HG02763 (cell line): ENCODE measurements around the gene KLHL30.

ENCODE experiments used
- ATAC-seq: cut with Tn5 transposase; IDR thresholded peaks from one replicate; pipeline ENCODE4 v1.9.1; 2021; ENCODE audit warnings: mild to moderate bottlenecking, moderate library complexity; ENCODE audit not compliant: unreplicated experiment

The KLHL30 gene

DNA sequence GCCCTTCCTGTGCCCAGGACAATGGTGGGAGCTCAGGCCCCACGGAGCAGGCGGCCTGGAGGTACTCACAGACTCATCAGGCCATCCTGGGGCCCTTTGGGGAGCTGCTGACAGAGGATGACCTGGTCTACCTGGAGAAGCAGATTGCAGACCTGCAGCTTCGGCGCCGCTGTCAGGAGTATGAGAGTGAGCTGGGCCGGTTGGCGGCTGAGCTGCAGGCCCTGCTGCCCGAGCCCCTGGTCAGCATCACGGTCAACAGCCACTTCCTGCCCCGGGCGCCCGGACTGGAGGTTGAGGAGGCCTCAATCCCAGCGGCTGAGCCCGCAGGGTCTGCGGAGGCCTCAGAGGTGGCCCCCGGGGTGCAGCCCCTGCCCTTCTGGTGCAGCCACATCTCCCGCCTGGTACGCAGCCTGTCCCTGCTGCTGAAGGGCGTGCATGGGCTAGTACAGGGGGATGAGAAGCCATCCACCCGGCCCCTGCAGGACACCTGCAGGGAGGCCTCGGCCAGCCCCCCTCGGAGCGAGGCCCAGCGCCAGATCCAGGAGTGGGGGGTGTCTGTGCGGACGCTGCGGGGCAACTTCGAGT is 8.3 kb upstream of the KLHL30 start:
- no peak for ATAC-seq

- no peak for ATAC-seq
These were observed 7.5 kb upstream of the KLHL30 start for GRCh38 chr2:238130696-238131628.

DNA sequence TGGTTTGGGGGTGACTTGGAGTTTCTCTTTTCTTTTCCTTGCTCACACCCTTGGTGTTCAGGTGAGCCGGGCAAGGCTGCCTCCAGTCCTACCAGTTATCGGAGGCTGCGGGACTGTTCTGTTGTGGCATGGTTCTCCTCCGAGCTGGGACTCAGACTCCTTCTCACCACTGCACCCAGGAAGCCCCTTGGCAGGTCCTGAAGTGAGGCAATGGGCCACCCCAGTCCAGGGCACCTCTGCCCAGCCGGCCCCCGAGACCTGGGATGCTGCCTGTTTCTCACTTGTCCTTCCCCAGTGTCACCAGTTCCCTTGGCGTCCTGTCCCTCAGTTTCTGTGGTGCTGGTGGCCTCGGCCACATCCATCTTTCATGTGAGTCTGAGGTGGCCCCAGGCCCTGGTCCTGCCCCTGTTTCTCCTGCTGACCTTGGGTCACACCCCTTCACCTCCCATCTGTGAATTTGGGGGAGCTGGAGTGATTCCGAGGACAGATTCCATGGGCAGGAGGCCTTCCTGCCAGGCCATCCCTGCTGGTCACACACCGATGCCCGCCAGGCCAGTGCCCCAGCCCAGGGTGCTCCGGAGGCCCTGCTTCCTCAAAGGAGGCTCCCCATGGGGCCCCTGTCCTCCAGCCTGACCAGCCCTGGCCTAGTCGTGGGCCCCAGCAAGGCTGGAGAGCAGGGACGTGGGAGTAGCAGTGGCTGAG is 6.6 kb upstream of the KLHL30 start:
- no peak for ATAC-seq

GRCh38 chr2:238132463-238133450 is 5.7 kb upstream of the KLHL30 start:
- ATAC-seq: no peak

GRCh38 chr2:238133499-238134392 is 4.7 kb upstream of the KLHL30 start:
- no peak for ATAC-seq

DNA sequence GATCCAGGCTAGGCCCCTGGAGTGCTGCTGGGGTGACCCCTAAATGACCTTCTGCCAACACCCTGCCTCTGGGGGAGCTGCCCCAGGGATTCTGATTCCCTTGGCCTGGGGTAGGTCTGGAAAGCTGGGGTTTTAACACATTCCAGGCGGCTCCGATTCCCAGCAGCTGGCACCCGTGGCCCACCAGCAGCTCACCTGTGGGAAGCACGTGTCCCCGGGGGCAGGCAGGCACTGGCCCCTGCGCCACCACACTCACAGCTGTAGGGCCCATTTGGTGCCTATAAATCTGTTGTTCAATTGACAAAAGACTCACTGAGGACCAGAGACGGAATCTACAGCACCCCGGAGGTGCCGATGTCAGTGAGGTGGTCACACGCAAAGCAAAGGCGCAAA is 4.1 kb upstream of the KLHL30 start:
- no peak for ATAC-seq

DNA sequence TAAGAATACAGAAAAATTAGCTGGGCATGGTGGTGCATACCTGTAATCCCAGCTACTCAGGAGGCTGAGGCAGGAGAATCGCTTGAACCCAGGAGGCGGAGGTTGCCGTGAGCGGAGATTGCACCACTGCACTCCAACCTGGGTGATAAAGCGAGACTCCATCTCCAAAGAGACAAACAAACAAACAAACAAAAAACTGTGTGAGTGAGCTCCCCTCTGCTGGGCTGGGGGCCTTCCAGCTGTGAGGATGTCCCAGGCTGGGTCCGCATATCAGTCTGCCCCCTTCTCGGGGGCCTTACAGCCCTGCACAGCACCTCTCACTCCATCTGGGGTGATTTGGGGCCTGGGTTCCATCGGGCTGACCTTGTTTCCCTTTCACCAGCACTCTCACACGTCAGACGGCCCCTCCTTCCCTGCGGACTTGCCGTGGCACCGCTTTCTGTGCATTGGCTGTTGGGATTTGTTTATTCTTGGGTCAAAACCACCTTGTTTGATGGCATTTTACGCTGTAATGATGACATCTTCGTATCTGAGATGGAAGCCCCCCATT is 2.8 kb upstream of the KLHL30 start:
- no peak for ATAC-seq

- ATAC-seq: no peak
These were observed 1.5 kb upstream of the KLHL30 start for GRCh38 chr2:238136820-238137537.

- no peak for ATAC-seq
These were observed 583 bp upstream of the KLHL30 start for GRCh38 chr2:238137885-238138284.

- ATAC-seq: no peak
These were observed 950 bp downstream of the KLHL30 start for GRCh38 chr2:238139196-238140039.

DNA sequence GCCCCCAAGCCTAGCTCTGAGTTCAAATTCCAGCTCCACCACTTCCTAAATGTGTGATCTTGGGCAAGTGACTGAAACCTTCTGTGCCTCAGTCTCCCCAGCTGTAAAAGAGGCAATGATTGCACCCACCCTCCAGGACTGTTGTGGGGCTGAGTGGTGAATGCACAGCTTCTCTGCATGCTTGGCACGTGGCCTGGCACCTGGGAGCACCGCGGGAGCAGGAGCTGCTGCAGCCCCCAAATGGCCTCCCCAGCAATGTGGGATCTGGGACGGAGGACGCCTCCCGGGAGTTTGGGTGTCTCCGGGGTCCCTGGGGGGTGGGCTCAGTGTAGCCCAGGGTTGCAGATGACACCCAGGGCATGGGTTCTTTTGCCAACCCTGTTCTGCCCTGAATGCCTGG is 1.6 kb downstream of the KLHL30 start:
- no peak for ATAC-seq

DNA sequence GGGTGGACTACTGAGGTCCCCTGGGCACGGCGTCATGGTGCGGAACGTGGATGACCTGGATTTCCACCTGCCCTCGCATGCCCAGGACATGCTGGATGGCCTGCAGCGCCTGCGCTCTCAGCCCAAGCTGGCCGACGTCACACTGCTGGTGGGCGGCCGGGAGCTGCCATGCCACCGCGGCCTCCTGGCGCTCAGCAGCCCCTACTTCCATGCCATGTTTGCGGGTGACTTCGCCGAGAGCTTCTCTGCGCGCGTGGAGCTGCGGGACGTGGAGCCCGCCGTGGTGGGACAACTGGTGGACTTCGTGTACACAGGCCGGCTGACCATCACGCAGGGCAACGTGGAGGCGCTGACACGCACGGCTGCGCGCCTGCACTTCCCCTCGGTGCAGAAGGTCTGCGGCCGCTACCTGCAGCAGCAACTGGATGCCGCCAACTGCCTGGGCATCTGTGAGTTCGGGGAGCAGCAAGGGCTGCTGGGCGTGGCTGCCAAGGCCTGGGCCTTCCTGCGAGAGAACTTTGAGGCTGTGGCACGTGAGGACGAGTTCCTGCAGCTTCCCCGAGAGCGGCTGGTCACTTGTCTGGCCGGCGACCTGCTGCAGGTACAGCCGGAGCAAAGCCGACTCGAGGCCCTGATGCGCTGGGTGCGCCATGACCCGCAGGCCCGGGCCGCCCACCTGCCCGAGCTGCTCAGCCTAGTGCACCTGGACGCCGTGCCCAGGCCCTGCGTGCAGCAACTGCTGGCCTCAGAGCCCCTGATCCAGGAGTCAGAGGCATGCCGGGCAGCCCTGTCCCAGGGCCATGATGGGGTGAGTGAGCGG is 2.5 kb downstream of the KLHL30 start:
- ATAC-seq: no peak

DNA sequence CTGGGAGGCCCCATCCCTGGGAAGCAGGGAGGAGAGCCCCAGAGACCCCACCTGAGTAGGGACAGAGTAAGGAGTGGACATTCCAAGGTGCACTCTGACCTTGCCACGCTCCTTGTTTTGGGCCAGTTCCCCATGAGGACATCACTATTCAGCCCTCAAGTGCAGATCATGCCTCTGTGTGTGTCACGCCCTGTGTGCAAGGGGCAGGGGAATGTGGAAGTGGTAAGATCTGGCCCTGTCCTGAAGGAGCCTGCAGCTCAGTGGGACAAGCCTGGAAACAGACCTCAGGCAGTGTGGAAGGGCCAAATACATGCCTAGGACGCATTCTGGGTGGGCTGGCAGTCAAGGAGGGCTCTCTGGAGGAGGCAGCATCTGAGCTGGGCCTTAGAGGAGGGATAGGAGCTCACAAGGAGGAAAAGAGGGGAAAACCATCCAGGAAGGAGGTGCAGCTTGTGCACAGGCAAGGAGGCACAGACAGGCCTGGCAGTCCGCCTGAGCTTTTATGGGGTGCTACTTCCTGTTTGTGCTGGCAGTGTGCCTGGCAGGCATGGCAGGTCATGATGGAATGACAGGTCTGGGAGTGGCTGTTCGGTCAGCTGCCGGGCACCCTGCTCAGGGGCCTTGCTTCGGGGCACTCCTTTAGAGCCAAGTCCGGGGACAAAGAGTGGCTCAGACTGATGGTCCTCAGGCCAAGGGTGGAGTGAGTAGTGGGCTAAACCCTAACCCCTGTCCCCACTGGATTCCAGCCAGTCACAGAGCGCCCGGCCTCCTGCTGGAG is 3.3 kb downstream of the KLHL30 start:
- no peak for ATAC-seq

GRCh38 chr2:238142382-238143205 is 4.1 kb downstream of the KLHL30 start:
- no peak for ATAC-seq

DNA sequence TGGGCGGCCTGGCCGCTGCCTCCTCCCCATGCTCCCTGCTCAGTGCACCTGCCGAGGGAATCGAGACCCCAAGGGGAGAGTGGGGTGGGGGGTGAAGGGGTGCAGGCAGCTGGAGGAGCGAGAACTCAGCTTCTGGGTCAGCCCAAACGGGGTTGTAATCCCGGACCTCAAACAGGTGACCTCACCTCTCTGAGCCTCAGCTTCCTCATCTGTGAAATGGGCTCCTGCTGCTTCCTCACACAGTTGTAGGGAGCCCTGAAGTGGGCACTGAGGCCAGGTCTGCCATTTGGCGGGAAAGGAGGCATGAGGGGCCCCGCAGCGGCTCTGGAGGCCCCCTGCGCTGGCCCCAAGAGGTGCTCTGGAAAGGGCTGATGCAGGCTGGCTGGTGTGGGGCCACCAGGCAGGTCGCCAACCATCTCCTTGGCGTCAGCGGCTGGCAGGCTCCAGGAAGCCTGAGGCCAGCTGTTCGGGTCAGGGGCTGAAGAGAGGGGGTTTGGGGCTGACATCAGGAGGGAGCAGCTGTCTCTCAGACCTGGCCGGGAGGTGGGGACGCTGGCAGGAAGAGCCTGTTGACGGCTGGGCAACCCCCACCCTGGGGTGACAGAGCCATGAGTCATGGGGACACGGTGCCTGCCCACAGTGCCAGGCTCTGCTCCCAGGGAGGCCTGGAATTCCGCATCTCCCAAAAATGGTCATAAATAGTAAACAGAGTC is 4.9 kb downstream of the KLHL30 start:
- no peak for ATAC-seq
